Measurements from ENCODE around the gene ETS1.

DNA sequence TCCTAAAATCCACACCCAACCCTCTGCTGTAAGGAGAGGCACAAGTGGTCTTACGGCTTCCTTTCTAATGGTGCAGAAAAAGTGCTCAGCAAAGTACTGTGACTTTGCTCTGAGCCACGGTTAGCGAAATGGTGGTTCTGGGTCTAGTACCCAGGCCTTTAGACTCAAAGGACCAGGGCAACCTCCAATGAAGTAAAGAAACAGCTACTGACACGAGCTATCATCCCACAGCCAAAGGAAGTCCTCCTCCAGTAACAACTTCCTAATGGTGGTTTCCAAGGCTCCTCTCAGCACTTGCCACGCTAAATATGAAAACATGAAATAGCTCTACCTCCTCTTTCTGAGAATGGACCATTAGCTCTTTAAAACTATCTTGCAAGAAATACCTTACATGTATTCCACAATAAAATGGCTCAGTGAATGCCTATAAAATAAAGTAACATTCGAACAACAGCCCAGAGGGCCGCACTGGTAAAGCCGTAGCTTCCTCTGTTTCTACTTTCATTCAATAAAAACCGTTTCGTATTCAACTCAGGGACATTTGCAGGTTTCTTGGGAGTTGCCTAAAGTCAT, 122.4 kb downstream of the ETS1 start:
- TF ChIP-seq CTCF (IDR thresholded peaks at IDR 0.05; ENCODE audit: insufficient read depth, low read length) = no peak
- TF ChIP-seq, protein P1, sequence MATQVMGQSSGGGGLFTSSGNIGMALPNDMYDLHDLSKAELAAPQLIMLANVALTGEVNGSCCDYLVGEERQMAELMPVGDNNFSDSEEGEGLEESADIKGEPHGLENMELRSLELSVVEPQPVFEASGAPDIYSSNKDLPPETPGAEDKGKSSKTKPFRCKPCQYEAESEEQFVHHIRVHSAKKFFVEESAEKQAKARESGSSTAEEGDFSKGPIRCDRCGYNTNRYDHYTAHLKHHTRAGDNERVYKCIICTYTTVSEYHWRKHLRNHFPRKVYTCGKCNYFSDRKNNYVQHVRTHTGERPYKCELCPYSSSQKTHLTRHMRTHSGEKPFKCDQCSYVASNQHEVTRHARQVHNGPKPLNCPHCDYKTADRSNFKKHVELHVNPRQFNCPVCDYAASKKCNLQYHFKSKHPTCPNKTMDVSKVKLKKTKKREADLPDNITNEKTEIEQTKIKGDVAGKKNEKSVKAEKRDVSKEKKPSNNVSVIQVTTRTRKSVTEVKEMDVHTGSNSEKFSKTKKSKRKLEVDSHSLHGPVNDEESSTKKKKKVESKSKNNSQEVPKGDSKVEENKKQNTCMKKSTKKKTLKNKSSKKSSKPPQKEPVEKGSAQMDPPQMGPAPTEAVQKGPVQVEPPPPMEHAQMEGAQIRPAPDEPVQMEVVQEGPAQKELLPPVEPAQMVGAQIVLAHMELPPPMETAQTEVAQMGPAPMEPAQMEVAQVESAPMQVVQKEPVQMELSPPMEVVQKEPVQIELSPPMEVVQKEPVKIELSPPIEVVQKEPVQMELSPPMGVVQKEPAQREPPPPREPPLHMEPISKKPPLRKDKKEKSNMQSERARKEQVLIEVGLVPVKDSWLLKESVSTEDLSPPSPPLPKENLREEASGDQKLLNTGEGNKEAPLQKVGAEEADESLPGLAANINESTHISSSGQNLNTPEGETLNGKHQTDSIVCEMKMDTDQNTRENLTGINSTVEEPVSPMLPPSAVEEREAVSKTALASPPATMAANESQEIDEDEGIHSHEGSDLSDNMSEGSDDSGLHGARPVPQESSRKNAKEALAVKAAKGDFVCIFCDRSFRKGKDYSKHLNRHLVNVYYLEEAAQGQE (IDR thresholded peaks at IDR 0.05; ENCODE audit: insufficient replicate concordance, low read depth) = no peak
- no peak for TF ChIP-seq POLR2AphosphoS5 (IDR thresholded peaks at IDR 0.05; ENCODE audit: low read depth)
- no peak for TF ChIP-seq SPI1 (IDR thresholded peaks at IDR 0.05; ENCODE audit: borderline replicate concordance, low read depth)
- TF ChIP-seq GABPA (IDR thresholded peaks at IDR 0.05; ENCODE audit: low read depth) = no peak

Data from HL-60 (cell line).